ENCODE measurements around the gene INPP5A. TPM values are rescaled to one million over a fixed set of nuclear protein-coding genes. Genes with fewer than 3 reads are reported as not detected.
A peak's percentile ranks its signal among the peaks of the same experiment; 100 is the strongest.

Gene INPP5A
- total RNA-seq, 1 donor from 2014 or later, result 36.4 TPM

DNA sequence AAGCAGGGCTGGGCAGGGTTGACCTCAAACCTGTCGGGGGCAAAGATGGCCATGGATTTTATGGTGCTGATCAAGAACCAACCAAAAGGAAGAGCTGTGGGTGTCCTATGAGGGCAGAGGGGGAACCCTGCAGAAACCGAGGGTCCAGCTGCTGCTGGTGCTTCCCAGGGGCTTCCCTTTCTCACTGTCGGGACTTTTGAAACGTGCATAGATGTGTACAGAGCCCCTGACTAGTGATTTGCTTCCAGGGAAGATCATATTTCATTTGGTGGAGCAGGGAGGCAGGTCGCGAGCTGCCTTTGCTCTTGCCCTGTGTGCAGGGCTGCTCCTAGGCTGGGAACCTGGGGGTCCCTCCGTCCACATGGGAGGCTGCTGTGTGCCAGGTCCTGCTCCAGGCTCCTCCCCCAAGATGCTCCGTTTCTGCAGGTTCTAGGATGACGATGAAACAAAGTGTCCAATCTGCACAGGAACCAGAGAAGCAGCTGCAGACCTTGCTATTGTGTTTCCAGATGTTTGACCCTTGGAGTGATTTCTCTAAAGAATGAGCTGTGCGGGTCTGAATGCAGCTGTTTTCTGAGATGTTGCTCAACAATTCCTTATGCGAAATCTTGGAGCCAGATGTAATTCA lies 9.4 kb upstream of the INPP5A start:
- TF ChIP-seq, protein P1, sequence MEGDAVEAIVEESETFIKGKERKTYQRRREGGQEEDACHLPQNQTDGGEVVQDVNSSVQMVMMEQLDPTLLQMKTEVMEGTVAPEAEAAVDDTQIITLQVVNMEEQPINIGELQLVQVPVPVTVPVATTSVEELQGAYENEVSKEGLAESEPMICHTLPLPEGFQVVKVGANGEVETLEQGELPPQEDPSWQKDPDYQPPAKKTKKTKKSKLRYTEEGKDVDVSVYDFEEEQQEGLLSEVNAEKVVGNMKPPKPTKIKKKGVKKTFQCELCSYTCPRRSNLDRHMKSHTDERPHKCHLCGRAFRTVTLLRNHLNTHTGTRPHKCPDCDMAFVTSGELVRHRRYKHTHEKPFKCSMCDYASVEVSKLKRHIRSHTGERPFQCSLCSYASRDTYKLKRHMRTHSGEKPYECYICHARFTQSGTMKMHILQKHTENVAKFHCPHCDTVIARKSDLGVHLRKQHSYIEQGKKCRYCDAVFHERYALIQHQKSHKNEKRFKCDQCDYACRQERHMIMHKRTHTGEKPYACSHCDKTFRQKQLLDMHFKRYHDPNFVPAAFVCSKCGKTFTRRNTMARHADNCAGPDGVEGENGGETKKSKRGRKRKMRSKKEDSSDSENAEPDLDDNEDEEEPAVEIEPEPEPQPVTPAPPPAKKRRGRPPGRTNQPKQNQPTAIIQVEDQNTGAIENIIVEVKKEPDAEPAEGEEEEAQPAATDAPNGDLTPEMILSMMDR (IDR thresholded peaks at IDR 0.05), result no peak
- Mint-ChIP-seq H3K4me3 (ENCODE audit: unreplicated experiment) (no peak overlapping the region), H3K27ac (ENCODE audit: unreplicated experiment) (no peak overlapping the region), H3K4me1 (ENCODE audit: unreplicated experiment) (peaks cover 22% of the 10 kb centered on the region), H3K9me3 (ENCODE audit: unreplicated experiment) (peaks cover 10% of the 10 kb centered on the region), H3K27me3 (ENCODE audit: unreplicated experiment) (no peaks in the 10 kb centered on the region), H3K36me3 (ENCODE audit: unreplicated experiment) (peaks cover 11% of the 10 kb centered on the region)
- DNase-seq (ENCODE audit: extremely low spot score, unreplicated experiment), result no peak

DNA sequence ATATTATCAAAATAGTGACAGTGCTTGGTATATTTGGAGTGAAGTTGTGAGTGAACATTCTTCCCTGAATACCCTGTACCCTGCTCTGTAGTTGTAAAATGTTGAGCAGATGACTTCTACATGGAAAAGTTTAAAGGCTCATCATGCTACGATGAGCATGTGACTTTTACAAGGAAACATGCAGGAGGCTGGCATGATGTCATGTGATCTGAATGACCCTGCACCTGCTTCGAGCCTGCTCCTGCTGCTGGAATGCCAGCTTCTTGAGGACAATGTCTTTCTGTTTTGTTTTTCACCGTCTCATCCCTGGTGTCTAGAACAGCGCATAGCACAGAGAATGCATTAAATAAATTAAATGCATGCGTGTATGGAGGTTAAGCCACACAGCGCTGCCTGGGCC lies 5.4 kb upstream of the INPP5A start:
- H3K27ac Mint-ChIP-seq (ENCODE audit: unreplicated experiment), result peak overlapping the region; percentile 64
- TF ChIP-seq, protein P1 (IDR thresholded peaks at IDR 0.05), result no peak

DNA sequence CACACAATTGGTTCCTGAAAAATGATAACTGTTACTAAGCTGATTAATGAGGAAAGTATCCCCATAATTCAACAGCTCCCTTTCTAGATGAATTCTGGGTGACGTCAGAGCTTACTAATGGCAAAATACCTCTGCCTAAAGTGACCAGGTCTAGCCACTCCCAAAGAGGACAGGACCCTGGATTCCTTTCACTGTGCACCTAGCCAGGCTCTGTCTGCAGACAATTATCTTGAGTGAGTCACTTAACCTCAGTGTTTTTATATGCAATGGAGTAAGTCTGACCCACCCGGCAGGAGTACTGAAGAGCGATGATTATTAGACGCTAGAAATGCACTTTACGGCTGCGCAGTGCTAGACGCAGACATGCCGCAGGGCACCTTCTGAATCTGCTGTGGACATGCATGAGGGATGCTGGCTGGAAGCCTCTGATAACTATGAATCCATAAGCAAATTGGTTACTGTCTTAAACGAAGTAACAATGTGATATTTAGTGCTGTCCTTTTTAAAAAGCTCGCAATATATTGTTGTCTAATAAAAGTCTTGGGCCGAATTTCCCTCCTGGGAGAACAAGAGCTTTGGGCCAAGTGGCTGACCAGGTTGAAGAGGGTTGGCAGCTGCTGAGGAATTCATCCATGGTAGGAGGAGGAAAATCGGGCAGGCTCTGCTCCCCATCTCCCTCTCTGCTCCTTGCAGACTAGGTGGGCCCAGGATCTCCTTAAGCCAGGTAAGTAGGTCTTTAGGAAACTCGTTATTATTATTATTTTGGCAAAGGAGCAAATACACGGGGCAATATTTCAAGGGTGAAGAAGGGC lies 4.6 kb upstream of the INPP5A start:
- Mint-ChIP-seq H3K27ac (ENCODE audit: unreplicated experiment) (peak overlapping the region; percentile 64), H3K36me3 (ENCODE audit: unreplicated experiment) (peaks cover 9% of the 10 kb centered on the region), H3K27me3 (ENCODE audit: unreplicated experiment) (no peaks in the 10 kb centered on the region), H3K4me1 (ENCODE audit: unreplicated experiment) (peaks cover 40% of the 10 kb centered on the region), H3K4me3 (ENCODE audit: unreplicated experiment) (no peak overlapping the region), H3K9me3 (ENCODE audit: unreplicated experiment) (peaks cover 10% of the 10 kb centered on the region)
- DNase-seq (ENCODE audit: extremely low spot score, unreplicated experiment), result no peak
- TF ChIP-seq, protein P1 (IDR thresholded peaks at IDR 0.05), result no peak

More for the DNA sequence above, 5.4 kb upstream of the INPP5A start:
- Mint-ChIP-seq H3K27me3 (ENCODE audit: unreplicated experiment) (no peaks in the 10 kb centered on the region), H3K36me3 (ENCODE audit: unreplicated experiment) (peaks cover 9% of the 10 kb centered on the region), H3K4me1 (ENCODE audit: unreplicated experiment) (peaks cover 41% of the 10 kb centered on the region), H3K9me3 (ENCODE audit: unreplicated experiment) (peaks cover 10% of the 10 kb centered on the region), H3K4me3 (ENCODE audit: unreplicated experiment) (no peak overlapping the region)
- no peak for DNase-seq (ENCODE audit: extremely low spot score, unreplicated experiment)

DNA sequence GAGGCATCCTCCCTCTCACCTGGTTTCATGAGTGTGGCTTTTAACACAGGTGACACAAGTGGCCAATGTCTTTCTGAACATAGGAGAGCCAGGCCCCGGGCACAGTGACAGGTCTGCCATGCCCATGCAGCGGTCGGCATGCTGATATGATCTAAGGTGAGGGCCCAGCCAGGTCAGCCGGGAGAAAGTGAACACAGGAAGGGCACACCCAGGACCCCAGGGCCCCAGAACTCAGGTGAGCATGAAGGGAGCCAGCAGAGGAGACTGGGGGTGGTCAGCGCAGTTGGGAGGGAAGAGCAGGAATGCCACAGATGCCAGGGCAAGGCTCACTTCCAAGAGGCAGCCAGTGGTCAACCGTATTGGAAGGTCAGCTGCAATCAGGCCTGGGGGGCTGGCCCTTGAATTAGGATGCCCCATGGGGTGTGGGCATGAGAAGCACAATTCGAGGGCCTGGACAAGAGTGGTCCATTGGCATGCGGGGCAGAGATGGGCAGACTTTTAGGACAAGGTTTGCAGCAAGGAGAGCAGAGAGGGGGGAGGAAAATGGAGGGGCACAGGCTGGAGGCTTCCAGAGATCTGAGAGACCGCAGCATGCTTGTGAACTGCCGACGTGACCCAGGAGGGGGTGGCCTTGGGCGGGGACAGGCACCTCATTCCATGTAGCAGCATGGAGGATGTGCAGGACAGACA lies 3.9 kb upstream of the INPP5A start:
- H3K36me3 Mint-ChIP-seq (ENCODE audit: unreplicated experiment), result peaks cover 9% of the 10 kb centered on the region
- TF ChIP-seq, protein P1 (IDR thresholded peaks at IDR 0.05), result no peak
- no peak for DNase-seq (ENCODE audit: extremely low spot score, unreplicated experiment)
- H3K27me3 Mint-ChIP-seq (ENCODE audit: unreplicated experiment), result no peaks in the 10 kb centered on the region
- no peak overlapping the region for H3K4me3 Mint-ChIP-seq (ENCODE audit: unreplicated experiment)
- peaks cover 43% of the 10 kb centered on the region for H3K4me1 Mint-ChIP-seq (ENCODE audit: unreplicated experiment)
- peak overlapping the region; percentile 64 for H3K27ac Mint-ChIP-seq (ENCODE audit: unreplicated experiment)
- H3K9me3 Mint-ChIP-seq (ENCODE audit: unreplicated experiment), result peaks cover 10% of the 10 kb centered on the region

Data from osteocyte (in vitro differentiated cells).